DOHH2 (cell line): ENCODE data around the gene WNT9B.

ENCODE experiments used
- H3F3A ChIP-seq: fragments of 200-600 bp; sonication (generic), shearing (Covaris generic); 2 replicates; pipeline ENCODE4 v1.6.0; 2016; ENCODE audit warnings: antibody characterized with exemption, mild to moderate bottlenecking; ENCODE audit not compliant: control insufficient read depth, insufficient read depth
- H3K27ac ChIP-seq: fragments of 200-600 bp; sonication (generic); 2 replicates; pipeline ENCODE4 v1.5.1; 2014; ENCODE audit warnings: low read depth, mild to moderate bottlenecking, low read length, moderate library complexity
- H3K27me3 ChIP-seq: fragments of 200-600 bp; sonication (generic); 2 replicates; pipeline ENCODE4 v1.6.1; 2014; ENCODE audit warnings: mild to moderate bottlenecking, low read length, mixed read lengths; ENCODE audit not compliant: control insufficient read depth
- H3K36me3 ChIP-seq: fragments of 200-600 bp; sonication (generic); 2 replicates; pipeline ENCODE4 v1.6.1; 2014; ENCODE audit warnings: mild to moderate bottlenecking, low read length, moderate library complexity, mixed read lengths; ENCODE audit not compliant: control insufficient read depth
- H3K4me1 ChIP-seq: fragments of 200-600 bp; sonication (generic); 2 replicates; pipeline ENCODE4 v1.6.1; 2014; ENCODE audit warnings: mild to moderate bottlenecking, low read length, mixed read lengths; ENCODE audit not compliant: control insufficient read depth
- H3K4me2 ChIP-seq: fragments of 200-600 bp; sonication (generic); 2 replicates; pipeline ENCODE4 v1.6.0; 2014; ENCODE audit warnings: mild to moderate bottlenecking, low read length, moderate library complexity
- H3K4me3 ChIP-seq: fragments of 200-600 bp; sonication (generic); 2 replicates; pipeline ENCODE4 v1.5.1; 2014; ENCODE audit warnings: mild to moderate bottlenecking, low read length, mixed read lengths
- H3K79me2 ChIP-seq: fragments of 200-600 bp; sonication (generic); 2 replicates; pipeline ENCODE4 v1.6.1; 2014; ENCODE audit warnings: mild to moderate bottlenecking, low read length, mixed read lengths; ENCODE audit not compliant: control insufficient read depth
- H3K9me2 ChIP-seq: fragments of 200-600 bp; sonication (generic); replicated peaks from 2 replicates; pipeline ENCODE4 v1.6.1; 2014; ENCODE audit warnings: mild to moderate bottlenecking, low read length, mixed read lengths; ENCODE audit not compliant: control insufficient read depth
- H3K9me3 ChIP-seq: fragments of 200-600 bp; sonication (generic); 2 replicates; pipeline ENCODE4 v1.6.1; 2014; ENCODE audit warnings: antibody characterized with exemption, low read length, mixed read lengths; ENCODE audit not compliant: control insufficient read depth, insufficient read depth
- H4K20me1 ChIP-seq: fragments of 200-600 bp; sonication (generic); 2 replicates; pipeline ENCODE4 v1.6.0; 2014; ENCODE audit warnings: low read depth, mild to moderate bottlenecking, antibody characterized with exemption, low read length, moderate library complexity; ENCODE audit not compliant: control insufficient read depth, insufficient read depth
- EZH2phosphoT487 ChIP-seq: fragments of 200-600 bp; sonication (generic); IDR thresholded peaks from 2 replicates; pipeline ENCODE4 v1.6.1; 2017; ENCODE audit warnings: borderline replicate concordance, mild to moderate bottlenecking, antibody characterized with exemption, low read length, moderate library complexity, mixed read lengths
- TF ChIP-seq, protein P1 (sequence below): fragments of 200-600 bp; sonication (generic); IDR thresholded peaks from one replicate; pipeline ENCODE4 v1.5.1; 2014; ENCODE audit warnings: antibody characterized with exemption, mild to moderate bottlenecking, low read depth, low read length; ENCODE audit not compliant: poor library complexity, severe bottlenecking

The WNT9B gene

GRCh38 chr17:46842835-46843234 is 8.5 kb upstream of the WNT9B start:
- H3K79me2 ChIP-seq: no peaks in the 10 kb centered on the region
- H3K4me3 ChIP-seq: no peak overlapping the region
- H3K4me2 ChIP-seq: no peak overlapping the region
- no peak overlapping the region for H3K27ac ChIP-seq
- no peaks in the 10 kb centered on the region for H3F3A ChIP-seq
- H3K9me2 ChIP-seq: no peaks in the 10 kb centered on the region
- peaks cover 18% of the 10 kb centered on the region for H3K9me3 ChIP-seq
- no peaks in the 10 kb centered on the region for H4K20me1 ChIP-seq
- no peaks in the 10 kb centered on the region for H3K36me3 ChIP-seq
- no peaks in the 10 kb centered on the region for H3K4me1 ChIP-seq
- peaks cover 3% of the 10 kb centered on the region; the same call in 1 of the 2 replicates for H3K27me3 ChIP-seq
- TF ChIP-seq, protein P1, sequence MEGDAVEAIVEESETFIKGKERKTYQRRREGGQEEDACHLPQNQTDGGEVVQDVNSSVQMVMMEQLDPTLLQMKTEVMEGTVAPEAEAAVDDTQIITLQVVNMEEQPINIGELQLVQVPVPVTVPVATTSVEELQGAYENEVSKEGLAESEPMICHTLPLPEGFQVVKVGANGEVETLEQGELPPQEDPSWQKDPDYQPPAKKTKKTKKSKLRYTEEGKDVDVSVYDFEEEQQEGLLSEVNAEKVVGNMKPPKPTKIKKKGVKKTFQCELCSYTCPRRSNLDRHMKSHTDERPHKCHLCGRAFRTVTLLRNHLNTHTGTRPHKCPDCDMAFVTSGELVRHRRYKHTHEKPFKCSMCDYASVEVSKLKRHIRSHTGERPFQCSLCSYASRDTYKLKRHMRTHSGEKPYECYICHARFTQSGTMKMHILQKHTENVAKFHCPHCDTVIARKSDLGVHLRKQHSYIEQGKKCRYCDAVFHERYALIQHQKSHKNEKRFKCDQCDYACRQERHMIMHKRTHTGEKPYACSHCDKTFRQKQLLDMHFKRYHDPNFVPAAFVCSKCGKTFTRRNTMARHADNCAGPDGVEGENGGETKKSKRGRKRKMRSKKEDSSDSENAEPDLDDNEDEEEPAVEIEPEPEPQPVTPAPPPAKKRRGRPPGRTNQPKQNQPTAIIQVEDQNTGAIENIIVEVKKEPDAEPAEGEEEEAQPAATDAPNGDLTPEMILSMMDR: peak; percentile 72
- TF ChIP-seq EZH2phosphoT487: no peak

DNA sequence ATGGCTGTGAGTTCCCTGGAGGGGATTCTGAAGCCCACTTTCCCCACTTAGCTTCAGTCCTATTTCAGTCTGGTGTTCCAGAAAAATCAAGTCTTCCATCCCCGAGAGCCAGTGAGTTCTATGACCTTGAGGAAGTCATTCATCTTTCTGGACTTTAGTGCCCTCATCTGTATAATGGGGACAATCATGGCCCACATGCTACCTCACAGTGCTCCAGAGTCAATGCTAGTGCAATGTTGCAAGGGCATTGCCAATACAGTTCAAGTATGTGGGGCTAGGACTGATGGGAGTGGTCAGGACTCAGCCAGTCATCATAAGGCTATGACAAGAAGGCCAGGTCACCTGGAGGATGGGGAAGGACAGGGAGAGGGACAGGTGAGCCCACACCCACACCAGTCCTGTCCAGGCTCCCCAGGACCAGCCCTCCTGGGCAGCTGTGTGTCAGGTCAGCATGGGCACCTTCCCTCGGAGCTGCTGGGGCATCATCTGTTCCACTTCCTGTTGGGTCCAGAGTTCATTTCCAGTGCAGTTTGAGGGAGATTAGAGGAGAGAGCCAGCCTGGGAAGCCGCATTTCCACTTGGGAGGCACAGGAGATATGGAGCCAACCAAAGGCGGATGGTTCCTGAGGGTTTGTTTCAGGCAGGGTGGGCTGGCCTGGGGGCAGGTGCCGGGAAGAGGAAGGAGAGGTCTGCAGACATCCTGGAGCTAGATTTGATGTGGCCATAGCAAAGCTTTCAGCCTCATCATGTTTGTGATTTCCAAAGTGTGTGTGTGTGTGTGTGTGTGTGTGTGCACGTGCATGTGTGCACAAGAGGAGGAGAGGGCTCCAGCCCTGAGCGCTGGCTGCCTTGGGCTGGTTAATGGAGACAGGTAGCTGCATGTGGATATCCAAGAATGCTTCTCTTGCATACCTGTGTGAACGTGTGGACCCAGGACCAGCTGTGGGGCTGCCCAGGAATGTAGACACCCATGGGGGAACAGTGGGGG is 3.9 kb upstream of the WNT9B start:
- H3K4me2 ChIP-seq: no peak overlapping the region
- H3K9me3 ChIP-seq: peaks cover 11% of the 10 kb centered on the region
- TF ChIP-seq, protein P1: no peak
- no peak for TF ChIP-seq EZH2phosphoT487
- no peaks in the 10 kb centered on the region for H3K4me1 ChIP-seq
- no peak overlapping the region for H3K4me3 ChIP-seq
- H4K20me1 ChIP-seq: no peaks in the 10 kb centered on the region
- H3K9me2 ChIP-seq: no peaks in the 10 kb centered on the region
- no peak overlapping the region for H3K27ac ChIP-seq
- H3K36me3 ChIP-seq: no peaks in the 10 kb centered on the region
- H3K79me2 ChIP-seq: no peaks in the 10 kb centered on the region
- H3F3A ChIP-seq: no peaks in the 10 kb centered on the region
- peaks cover 3% of the 10 kb centered on the region; the same call in 1 of the 2 replicates for H3K27me3 ChIP-seq

DNA sequence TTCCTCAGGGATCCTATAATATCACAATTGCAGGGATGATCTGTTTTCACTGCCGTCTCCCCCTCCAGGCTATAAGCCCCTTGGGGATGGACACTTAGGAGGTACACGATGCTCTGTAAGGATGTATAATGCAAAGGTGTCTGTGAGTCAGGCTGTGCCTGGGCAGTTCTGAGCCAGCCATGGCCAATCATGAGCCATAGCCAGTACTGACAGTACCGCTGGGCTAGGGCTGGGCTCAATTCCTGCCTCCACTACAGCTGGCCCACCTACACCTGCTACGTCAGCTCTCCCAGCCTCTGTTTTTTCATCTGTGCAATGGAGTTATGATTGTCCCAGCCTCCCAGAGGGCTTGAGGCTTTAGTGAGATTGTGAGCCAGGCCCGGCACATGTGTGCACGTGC is 2.8 kb upstream of the WNT9B start:
- Histone ChIP-seq H3K4me3 (no peak overlapping the region), H3K9me3 (peaks cover under 1% of the 10 kb centered on the region; the same call in 1 of the 2 replicates), H3K4me1 (no peaks in the 10 kb centered on the region), H3K9me2 (no peaks in the 10 kb centered on the region), H3F3A (no peaks in the 10 kb centered on the region), H3K79me2 (no peaks in the 10 kb centered on the region), H4K20me1 (no peaks in the 10 kb centered on the region), H3K27ac (no peak overlapping the region), H3K27me3 (peaks cover 3% of the 10 kb centered on the region; the same call in 1 of the 2 replicates), H3K36me3 (no peaks in the 10 kb centered on the region), H3K4me2 (no peak overlapping the region)
- TF ChIP-seq EZH2phosphoT487: no peak
- TF ChIP-seq, protein P1: no peak
